NCI-H2196 (cell line): ENCODE measurements around the gene TMEM131.
"Not testable (repeated sequence)": the region's sequence is repeated elsewhere in the genome, so short reads cannot be mapped to it uniquely, and the experiment has no call there.

ENCODE experiments used
- DNase-seq: peaks from one replicate; lab custom pipeline; 2025; ENCODE audit not compliant: unreplicated experiment; lab: John Stamatoyannopoulos, UW

The TMEM131 gene

DNA sequence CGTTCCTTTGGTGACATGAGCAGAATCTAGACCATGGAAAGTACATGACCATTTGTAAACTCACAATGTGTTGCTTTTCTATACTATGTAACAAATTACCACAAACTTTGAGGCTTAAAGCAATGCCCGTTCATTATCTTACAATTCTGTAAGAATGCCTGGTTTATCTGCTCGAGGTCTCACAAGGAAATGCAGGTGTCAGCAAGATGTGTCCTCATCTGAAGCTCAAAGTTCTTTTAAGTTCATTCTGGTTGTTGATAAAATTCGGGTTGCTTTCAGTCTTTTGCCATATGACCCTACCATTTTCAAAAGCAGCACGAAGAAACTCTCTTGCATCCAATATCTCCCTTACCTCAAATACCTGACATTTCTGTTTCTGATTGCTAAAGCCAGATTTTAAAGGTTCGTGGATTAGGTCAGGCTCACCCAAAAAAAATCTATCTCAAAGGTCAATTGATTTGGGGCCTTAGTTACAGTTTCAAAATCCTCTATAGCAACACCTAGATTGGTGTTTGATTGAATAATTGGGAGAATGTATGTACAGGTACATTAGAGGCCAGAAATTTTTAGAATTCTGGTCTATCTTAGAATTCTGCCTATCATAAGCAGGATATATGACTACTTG, 125.9 kb downstream of the TMEM131 start:
- DNase-seq: no peak

GRCh38 chr2:97868986-97869721, 126.6 kb downstream of the TMEM131 start:
- DNase-seq: no peak

GRCh38 chr2:97863829-97864228, 131.9 kb downstream of the TMEM131 start:
- DNase-seq: no peak

- no peak for DNase-seq
Observed at GRCh38 chr2:97861177-97861576, 134.6 kb downstream of the TMEM131 start.

GRCh38 chr2:97858442-97858841, 137.3 kb downstream of the TMEM131 start:
- no peak for DNase-seq

DNA sequence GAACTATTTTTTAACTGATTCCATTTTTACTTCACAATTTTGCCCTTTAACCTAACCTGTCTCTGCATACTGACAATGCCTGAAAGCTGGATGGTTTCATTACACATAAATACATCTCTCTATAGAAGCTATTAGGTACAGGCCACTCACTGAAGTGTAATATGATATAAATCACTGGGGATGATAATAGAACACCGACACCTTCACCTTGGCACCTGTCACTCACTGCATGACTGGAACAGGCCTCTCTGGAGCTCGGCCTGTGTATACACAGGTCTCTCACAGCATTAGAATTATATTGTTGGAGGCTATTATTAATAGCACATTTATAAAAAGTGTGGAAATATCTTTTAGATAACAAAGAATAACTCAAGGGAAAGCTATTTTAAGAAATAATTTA, 138.2 kb downstream of the TMEM131 start:
- no peak for DNase-seq

- not testable (repeated sequence) for DNase-seq
Observed at GRCh38 chr2:97853057-97853456, 142.7 kb downstream of the TMEM131 start.

GRCh38 chr2:97851172-97851571, 144.6 kb downstream of the TMEM131 start:
- DNase-seq: no peak

DNA sequence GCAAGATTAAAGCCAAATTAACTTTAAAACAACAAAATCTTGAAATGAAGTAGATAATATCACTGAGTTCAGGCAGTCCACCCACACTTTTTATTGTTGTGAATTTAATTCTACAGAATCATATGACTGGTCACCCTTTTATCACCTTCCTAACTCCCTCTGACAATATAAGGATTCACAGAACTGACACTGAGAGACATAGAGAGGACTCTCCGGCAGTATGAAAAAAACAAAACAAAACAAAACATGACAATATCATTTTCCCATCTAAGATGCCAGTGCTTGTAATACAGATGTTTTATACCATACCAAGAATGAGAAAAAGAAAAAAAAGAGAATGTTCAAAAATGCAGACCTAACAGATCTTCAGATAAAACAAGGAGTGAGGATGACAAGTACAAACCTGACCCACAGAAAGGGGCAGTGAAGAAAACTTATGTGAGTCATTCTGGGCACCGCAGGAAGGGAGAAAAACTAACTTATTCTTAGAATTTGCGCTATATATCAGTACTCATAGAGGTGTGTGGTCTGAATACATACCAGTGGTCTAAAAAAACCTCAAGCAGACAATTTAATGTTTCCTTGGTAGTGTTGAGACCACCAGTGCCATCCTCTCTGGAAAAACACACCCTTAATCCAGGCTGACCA, 145.7 kb downstream of the TMEM131 start:
- no peak for DNase-seq

- DNase-seq: no peak
Observed at GRCh38 chr2:97848306-97848705, 147.4 kb downstream of the TMEM131 start.

DNA sequence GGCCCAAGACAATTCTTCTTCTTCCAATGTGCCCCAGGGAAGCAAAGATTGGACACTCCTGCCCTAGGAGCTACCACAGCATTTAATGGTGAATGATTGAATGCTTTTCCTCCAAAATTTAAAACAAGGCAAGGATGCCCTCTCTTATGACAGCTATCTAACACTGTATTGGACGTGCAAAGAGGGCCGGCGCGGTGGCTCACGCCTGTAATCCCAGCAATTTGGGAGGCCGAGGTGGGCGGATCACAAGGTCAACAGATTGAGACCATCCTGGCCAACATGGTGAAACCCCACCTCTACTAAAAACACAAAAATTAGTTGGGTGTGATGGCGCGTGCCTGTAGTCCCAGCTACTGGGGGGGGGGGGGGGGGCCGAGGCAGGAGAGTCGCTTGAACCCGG, 149.0 kb downstream of the TMEM131 start:
- DNase-seq: not testable (repeated sequence)

- DNase-seq: no peak
Observed at GRCh38 chr2:97845818-97846217, 149.9 kb downstream of the TMEM131 start.

DNA sequence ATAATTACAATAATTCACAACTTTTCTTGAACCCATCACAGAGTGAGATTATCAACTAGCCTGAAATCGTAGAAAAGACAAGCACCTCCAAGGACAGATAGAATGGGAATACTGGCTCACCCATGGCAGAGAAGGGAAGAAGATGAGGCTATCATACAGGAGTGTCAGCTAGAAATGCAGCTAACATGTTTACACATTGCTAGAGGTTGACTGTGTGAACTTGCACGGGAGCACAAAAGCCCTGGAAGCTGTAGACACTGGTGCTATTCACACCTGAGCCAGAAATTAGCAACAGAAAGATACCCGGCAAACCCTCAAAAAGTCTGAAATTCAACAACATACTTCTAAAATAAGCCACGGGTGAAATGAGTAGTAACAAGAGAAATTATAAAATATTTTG, 150.6 kb downstream of the TMEM131 start:
- no peak for DNase-seq

GRCh38 chr2:97844311-97844859, 151.4 kb downstream of the TMEM131 start:
- DNase-seq: no peak

DNA sequence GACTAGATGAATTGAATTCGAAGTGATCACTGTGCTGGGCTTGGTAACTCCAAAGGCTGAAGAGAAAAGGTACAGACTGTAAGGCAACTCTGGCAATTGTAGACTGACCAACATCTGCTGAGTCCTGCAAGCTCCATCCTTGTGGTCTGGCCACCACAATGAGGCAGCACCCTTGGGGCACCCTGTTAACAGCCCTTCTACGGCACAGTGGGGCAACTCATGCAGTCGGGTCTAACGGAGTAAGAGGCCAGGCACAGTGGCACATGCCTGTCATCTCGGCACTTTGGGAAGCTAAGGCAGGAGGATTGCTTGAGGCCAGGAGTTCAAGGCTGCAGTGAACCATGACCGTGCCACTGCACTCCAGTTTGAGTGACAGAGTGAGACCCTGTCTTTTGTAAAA, 155.6 kb downstream of the TMEM131 start:
- no peak for DNase-seq

GRCh38 chr2:97834610-97835009, 161.1 kb downstream of the TMEM131 start:
- no peak for DNase-seq

DNA sequence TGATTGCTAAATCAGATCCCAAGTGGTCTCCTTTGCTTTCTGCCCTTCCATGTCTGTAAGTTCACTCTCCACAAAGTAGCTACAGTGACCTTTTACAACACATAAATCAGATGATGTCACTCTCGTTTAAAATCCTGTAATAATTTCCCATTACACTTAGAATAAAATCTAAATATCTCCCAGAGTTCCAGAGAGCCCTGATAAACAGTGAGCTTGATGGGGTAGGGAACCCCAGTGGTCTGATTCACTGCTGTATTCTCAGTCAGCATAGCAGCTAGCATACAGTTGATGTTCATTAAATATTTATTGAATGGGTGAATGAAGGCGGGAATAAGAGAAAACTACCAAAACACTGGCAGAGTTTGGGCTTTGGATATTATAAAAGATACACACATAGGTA, 164.6 kb downstream of the TMEM131 start:
- no peak for DNase-seq

DNA sequence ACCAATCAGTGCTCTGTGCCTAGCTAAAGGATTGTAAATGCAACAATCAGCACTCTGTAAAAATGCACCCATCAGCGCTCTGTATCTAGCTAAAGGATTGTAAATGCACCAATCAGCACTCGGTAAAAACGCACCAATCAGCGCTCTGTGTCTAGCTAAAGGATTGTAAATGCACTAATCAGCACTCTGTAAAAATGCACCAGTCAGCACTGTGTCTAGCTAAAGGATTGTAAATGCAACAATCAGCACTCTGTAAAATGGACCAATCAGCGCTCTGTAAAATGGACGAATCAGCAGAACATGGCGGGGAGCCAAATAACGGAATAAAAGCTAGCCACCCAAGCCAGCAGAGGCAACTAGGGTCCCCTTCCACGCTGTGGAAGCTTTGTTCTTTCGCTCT, 166.5 kb downstream of the TMEM131 start:
- not testable (repeated sequence) for DNase-seq

DNA sequence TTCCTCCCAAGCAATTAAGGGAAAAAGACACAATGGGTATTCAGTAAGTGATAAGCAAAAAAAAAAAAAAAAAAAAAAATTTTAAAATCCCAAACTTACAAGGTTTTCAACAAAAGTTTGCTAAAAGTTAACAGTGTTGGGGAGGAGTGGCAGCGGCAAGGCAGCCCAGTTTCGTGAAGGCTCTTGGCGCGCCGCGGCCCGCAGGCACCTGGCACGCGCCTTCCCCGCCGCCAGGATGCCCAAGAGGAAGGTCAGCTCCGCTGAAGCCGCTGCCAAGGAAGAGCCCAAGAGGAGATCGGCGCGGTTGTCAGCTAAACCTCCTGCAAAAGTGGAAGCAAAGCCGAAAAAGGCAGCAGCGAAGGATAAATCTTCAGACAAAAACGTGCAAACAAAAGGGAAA, 168.7 kb downstream of the TMEM131 start:
- DNase-seq: not testable (repeated sequence)

GRCh38 chr2:97826266-97826847, 169.4 kb downstream of the TMEM131 start:
- not testable (repeated sequence) for DNase-seq

DNA sequence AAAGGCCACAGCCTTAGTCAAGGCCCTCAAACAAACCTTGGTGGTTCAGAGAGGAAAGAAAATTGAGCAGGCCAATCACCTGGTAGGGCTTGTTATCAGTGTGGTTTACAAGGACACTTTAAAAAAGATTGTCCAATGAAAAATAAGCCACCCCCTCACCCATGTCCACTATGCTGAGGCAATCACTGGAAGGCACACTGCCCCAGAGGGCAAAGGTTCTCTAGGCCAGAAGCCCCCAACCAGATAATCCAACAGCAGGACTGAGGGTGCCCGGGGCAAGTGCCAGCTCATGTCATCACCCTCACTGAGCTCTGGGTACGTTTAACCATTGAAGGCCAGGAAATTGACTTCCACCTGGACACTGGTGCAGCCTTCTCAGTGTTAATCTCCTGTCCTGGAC, 171.7 kb downstream of the TMEM131 start:
- not testable (repeated sequence) for DNase-seq

DNA sequence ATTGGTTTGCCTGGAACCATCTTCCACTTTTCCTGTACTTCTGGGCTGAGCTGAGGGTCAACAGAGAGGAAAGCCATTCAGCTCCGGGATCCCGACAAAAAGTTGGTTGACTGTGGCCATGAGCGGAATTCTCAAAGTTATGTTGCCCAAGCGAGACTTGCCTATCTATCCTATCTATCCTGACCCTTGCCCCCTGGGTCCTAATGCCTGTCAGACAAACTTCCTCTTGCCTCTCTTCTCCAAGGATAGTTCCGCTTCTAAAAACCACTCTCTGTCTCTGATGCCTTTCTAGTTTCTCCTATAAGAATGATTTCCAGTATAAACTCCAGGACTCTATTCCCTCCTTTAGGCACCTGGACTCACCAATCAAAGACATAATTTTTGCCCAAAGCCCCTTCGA, 173.9 kb downstream of the TMEM131 start:
- DNase-seq: not testable (repeated sequence)
